ENCODE results near the gene PEDS1.

- TF ChIP-seq EP300 (conservative IDR thresholded peaks at IDR 0.05; ENCODE audit: poor library complexity, severe bottlenecking) (no peak), CTCF (IDR thresholded peaks at IDR 0.05; ENCODE audit: poor library complexity, severe bottlenecking) (no peak), POLR2AphosphoS5 (IDR thresholded peaks at IDR 0.05) (no peak), EZH2 (IDR thresholded peaks at IDR 0.05; ENCODE audit: borderline replicate concordance, insufficient read depth, low read length, poor library complexity, severe bottlenecking) (no peak), REST (IDR thresholded peaks at IDR 0.05; ENCODE audit: borderline replicate concordance) (no peak), TAF1 (IDR thresholded peaks at IDR 0.05; ENCODE audit: low read depth) (no peak), SMC3 (conservative IDR thresholded peaks at IDR 0.05; ENCODE audit: poor library complexity) (no peak), RAD21 (conservative IDR thresholded peaks at IDR 0.05) (no peak), MXI1 (conservative IDR thresholded peaks at IDR 0.05; ENCODE audit: poor library complexity, severe bottlenecking) (no peak)
Observed at GRCh38 chr20:50149481-50150254, 3.9 kb downstream of the PEDS1 start.
